Measurements from ENCODE around the gene INPP5F.

GRCh38 chr10:119829429-119829828 is 103.6 kb downstream of the INPP5F start:
- TF ChIP-seq CTCF (IDR thresholded peaks at IDR 0.05) (no peak), EP300 (IDR thresholded peaks at IDR 0.05) (no peak)
